ENCODE measurements around the gene NYAP1.

NYAP1 gene

DNA sequence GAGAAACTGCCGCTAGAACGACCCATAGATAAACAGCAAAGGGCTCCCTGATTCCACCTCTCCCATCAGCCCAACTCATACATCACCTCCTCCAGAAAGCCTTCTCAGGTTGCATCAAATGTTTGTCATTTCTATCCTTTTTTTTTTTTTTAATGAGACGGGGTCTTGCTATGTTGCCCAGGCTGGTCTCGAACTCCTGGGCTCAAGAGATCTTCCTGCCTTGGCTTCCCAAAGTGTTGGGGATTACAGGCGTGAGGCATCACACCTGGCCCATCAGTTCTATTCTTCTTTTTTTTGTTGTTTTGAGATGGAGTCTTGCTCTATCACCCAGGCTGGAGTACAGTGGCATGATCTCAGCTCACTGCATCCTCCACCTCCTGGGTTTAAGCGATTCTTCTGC is 26.7 kb upstream of the NYAP1 start:
- no peak for DNase-seq (ENCODE audit: low spot score)

DNA sequence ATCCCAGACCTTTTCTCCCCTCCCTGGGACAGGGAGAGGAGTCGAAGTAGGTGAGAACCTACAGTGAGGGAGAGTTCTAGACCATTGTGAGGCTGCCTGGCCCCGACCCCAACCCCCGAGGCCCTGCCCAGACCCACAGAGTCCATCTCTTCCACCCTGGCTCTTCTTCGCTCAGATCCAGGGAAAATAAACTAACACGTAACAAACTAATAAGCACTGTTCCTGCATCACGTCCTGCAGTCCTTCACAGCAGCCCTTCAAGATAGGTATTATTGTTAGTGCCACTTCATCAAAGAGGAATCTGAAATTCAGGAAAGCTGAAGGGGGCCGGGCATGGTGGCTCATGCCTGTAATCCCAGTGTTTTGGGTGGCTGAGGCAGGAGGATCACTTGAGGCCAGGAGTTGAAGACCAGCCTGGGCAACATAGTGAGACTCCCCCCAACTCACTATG is 19.5 kb upstream of the NYAP1 start, which contains the start of gene SPACDR:
TSS of gene SPACDR (minus strand) at position 51 of the 451 bp plus-strand sequence. CDS start 235 bp downstream, outside the sequence.
- DNase-seq (ENCODE audit: low spot score) = no peak

DNA sequence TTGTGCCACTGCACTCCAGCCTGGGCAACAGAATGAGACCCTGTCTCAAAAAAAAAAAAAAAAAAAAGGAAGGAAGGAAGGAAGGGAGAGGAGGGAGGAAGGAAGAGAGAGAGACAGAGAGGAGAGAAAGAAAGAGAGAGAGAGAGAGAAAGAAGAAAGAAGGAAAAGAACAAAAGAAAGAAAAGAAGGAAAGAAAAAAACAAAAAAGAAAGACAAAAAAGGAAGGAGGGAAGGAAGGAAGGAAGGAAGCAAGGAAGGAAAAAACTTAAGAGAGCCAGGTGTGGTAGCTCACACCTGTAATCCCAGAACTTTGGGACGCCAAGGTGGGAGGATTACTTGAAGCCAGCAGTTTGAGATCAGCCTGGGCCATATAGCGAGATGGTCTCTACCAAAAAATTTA is 18.9 kb upstream of the NYAP1 start:
- no peak for DNase-seq (ENCODE audit: low spot score)

DNA sequence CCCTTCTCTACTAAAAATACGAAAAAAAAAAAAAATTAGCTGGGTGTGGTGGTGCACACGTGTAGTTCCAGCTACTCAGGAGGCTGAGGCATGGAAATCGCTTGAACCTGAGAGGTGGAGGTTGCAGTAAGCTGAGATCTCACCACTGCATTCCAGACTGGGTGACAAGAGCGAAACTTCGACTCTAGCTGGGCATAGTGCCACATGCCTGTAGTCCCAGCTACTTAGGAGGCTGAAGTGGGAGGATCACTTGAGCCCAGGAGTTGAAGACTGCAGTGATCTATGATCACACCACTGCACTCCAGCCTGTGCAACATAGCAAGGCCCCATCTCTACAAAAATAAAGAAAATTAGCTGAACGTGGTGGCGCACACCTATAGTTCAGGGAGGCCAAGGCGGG is 18.4 kb upstream of the NYAP1 start:
- no peak for DNase-seq (ENCODE audit: low spot score)

DNA sequence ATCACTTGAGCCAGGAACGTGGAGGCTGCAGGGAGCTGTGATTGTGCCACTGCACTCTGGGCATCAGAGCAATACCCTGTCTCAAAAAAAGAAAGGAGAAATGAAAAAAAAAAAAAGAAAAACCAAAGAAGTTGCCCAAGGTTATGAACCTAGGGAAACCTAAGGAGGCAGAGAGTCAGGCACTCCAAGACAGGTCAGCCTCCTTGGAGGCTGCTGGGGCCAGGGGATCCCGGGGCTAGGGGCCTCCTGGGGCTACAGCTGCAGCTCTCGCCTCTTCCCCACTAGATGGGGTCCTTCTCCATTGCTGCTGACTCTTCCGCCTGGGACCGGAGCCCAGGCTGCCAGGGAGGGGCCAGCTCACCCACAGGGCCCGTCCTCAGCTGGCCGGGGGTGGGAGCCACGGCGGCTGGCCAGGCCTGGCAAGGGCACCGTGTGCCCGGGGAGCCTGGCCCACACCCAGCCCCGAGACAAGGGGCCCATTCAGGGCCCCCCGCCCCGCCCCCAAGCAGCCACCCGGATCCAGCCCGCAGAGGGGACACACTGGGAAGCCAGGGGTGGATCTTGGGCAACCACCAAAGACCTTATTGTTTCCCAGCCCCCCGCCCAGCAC is 17.9 kb upstream of the NYAP1 start:
- no peak for DNase-seq (ENCODE audit: low spot score)

DNA sequence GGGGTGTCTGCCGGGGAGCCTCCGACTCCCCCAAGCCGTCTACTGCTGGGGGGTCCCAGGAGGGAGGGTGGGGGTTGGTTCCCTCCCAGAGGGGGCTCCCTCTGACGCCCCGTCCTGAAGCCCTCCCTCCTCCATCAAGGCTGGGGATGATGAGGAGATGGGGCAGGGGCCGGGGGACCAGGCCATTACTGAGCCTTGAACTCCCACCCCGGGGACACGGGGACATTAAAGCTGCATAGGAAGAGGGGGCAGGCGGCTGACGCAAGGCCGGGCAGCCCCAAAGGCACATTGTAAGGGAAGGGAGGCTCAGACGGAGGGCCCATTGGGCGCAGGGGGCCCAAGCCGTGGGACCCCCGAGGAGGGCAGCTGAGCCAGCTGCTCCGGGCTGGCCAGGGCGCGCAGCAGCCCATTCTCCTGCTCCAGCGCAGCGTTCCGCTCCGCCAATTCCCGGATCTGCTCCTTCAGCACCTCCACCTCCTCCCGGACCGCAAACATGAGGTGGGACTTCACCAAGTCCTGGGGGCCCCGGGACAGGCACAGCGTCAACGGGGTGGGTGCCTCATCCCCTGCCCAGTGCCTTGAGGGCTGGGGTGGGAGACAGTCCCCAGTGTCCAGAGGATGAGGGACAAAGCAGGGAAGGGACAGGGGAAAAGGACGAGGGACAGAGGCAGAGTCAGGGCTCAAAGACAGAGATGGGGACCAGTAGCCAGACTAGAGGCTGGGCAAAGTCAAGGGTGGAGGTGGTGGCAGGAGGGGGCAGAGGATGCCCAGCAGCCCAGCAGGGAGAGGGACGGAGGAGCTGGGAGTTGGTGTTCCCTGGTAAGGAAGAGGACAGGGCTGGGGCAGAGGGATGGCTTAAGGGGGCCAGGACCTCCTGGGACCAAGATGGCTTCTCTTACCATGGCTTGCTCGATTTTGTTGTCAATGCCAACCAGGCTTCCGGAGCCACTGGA is 16.8 kb upstream of the NYAP1 start:
- DNase-seq (ENCODE audit: low spot score) = no peak

DNA sequence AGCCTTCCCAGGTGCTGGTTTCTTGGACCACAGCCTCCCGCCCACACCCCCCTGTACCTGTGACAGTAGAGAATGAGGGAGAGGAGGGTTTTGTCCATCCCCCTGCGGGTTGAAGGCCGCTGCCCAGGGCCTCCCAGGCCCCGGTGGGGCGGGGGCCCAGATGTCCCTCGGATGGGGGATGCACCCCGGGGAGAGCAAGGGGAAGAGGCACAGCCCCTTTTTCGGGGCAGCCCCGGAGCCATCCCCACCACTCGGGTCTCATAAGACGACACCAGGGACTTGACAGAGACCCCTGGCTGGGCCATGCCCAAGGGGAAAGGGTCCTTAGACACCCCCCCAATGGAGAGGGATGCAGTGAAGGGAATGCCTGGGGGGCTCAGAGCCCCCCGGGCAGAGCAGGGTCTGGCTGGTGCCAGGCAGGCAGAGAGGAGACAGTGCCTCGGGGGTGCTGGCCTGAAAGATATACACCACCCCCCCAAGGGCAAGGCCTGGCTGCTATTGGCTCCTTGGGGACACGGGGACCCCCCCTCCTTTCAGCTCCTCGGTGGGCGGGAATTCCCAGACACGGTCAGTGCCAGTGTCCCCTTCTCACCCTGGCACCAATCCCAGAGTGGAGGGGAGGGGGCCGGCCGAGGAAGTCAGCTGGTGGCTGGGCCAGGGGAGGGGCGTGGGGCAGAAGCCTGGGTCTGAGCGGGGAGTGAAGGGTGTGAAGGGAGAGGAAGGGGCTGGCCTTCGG is 15.9 kb upstream of the NYAP1 start:
- no peak for DNase-seq (ENCODE audit: low spot score)

DNA sequence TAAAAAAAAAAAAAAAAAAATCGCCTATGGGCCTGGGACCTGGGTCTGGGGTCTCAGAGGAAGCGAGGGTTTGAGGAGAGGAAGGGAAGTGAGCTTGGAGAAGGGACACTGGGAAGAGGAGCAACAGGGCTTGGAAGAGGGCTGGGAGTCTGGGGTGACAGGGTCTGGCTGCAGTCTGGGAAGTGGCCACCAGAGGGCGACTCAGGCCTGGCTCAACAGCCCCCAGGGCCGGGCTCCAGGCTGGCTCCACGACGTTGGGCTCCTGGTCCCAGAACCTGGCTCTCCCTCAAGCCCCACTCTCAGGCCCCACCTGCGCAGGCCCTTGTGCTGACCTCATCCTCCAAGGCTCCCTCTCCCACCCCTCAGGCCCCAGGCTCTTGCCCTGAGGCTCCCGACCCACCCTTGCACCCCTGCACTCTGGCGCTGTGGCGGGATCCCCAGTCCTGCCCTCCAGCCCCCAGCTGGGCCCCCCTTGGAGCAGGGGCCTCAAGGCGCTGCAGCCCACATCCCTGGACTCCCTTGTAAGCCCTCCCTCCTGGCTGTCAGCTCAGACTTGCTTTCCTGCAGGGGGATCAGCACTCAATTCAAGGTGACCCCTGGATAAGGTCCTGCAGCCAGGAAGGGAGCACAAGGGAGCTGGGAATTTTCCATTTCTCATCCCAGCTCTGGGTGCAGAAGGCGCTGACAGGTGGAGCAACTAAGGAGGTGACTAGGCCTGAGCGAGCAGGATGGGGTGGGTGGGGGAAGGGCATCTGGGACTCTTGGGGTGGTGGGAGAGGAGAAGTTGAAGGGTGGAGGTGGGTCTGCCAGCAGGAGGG is 14.3 kb upstream of the NYAP1 start:
- DNase-seq (ENCODE audit: low spot score) = peak; percentile 81

DNA sequence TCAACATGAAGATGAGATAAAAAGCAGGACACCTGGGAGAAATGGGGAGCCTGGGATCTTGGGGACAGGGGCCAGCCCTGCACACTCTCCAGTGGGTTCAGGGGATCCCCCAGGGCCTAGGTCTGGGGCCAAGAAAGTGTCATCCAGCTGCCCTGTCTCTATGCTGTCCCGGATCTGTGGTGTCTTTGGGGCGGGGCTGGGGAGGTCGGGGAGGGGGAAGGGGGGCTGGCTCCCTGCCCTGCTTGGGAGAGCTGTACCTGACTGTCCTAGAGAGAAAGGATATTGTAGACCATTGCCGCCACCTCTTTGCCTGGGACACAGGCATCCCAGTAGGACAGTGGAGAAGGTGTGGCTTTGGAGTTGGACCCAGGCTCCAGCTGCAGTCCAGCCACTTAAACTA is 12.7 kb upstream of the NYAP1 start:
- no peak for DNase-seq (ENCODE audit: low spot score)

DNA sequence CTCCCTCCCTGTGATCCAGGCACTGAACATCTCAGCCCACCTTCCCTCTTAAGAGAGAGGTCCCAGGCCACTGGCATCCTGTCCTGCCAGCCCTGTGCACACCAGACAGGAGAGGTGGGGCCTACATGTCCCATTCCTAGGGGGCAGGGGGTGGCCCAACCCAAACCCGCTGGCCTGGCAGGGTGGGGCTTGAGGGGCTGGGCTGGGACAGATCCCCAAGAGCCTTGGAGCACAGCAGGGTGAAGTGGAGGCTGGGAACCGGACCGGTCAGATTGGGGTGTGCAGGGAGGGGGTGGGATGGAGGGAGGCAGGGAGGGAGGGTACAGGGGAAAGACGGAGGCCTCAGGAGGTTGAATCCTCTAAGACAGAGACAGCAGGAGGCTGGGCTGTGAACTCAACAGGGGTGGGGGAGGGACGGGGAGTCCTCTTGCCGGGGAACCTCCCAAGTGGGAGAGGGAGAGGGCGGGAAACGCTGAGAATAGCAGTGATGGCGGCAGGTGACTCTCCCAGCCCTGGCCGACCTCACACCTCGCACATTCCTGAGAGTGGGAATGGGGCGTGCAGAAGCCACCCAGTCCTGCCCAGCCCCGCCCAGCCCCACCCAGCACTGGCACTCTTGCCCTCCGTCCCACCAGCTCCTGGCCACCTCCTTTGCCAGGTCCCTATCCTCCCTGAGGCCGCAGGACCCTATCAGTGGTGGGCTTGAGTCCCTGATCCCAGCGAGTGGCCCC is 11.4 kb upstream of the NYAP1 start:
- no peak for DNase-seq (ENCODE audit: low spot score)

DNA sequence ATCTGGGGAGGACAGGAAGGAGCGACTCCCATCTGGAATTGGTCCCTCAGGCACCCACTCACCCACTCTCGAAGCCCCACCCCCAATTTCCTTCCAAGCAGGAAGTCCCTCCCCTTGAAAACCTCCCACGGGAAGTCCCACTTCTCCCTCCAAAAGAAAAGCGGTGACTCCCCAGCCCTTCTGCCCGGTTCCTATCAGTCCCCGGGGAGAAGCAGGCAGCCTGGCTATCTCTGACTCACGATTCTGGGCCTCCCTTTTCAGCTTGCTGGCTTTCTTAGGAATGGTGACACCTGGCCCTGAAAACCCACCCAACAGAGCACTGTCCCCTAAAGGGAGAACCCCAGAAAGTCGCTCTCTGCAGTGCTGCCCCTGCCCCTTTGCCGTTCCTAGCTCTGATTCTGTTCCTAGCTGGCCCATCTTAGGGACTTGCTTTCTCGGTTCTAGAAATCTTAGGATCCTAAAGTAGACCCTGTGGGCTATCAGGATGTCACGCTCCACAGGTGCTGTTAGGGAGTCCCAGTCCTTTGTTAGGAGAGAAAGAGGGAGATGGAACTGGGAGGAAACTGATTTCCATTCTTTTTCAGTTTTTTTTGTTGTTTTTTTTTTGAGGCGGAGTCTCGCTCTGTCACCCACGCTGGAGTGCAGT is 10.8 kb upstream of the NYAP1 start:
- DNase-seq (ENCODE audit: low spot score) = no peak

DNA sequence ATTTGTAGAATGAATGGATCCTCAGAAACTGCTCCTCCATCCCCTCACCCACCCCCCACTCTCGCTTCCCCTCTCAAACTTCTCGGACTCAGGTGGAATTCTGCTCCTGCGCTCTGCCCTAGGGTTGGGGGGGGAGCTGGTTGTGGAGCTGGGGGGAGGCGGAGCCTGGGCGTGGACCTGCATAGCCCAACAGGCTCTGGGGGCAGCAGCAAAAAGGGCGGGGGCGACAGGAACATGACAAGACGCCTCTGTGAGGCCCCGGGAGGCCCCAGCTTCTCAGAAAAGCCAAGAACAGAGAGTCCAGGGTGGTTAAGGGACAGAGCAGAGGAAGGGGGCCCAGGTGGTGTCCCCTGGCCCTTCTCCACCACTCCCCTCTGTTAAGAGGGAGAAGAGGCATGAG is 8.2 kb upstream of the NYAP1 start:
- no peak for DNase-seq (ENCODE audit: low spot score)

DNA sequence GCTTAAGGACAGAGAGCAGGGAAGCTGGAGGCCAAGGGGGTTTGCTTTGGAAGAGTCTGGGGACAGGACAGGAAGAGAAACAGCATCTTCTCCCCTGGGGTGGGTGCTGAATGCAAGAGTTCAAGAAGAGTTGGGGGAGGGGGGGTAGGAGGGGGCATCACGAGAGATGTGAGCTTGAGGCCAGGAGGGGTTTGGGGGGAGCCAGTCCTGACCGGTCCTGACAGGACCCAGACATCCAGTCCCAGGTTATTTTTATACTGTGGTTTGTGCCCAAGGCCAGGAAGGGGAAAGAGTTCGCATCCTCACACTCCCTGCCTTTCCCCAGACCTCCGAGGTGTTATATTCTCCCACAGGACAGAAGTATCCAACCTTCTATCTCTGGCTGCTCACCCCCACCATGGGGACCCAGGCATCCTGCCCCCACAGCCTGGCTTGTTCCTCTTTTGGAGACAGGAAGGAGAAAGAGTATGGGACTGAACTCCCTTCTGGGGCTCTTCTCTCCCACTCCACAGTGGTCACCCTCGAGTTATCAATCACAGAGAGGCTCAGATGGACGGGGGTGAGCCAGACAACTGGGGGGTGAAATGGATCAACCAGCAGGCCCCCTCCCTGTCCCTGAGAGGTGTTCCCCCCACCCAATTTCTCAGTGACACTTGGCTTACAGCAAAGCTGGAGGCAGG is 7.5 kb upstream of the NYAP1 start:
- no peak for DNase-seq (ENCODE audit: low spot score)

DNA sequence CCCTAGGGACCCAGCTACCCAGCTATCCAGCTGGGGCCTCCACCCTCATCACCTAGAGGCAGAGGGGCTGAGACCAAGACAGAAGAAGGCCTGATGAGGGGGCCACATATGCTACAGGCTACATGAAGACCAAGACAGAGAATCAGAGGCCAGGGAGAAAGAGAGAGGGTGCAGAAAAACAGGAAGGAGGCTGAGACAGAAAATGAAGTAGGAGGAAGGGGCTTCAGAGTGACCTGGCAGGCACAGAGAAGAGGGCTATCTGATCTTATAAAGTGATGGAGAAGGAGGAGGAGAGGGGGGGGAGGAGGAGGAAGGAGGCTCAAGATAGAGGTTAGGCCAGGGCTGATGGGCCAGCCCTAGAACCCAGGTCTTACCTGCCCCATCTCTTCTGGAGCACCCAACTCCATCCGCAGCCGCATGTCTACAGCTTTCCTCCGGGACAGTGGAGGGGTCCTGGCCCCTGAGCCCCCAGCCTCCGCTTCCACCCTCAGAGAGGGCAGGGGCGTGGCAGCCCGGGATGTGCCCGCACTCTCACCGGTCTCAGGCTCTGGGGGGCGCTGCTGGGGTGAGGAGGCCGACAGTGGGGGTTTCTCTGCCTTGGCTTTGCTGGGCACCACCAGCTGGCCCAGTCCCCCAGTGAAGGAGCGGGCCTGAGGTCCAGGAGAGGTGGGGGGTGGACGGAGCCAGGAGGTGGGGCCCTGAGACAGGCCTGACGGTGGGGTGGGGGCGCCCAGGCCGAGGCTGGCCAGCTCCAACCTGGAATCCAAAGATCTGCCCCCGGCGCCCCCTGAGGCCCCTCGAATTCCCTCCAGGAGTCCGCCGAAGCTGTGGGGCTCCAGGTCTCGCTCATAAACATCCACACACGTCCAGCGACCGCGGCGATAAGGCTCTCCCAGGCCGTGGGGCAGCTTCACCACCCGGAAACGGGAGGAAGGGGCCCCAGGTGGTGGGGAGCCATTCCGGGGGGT is 6.5 kb upstream of the NYAP1 start:
- DNase-seq (ENCODE audit: low spot score) = peak; percentile 24

DNA sequence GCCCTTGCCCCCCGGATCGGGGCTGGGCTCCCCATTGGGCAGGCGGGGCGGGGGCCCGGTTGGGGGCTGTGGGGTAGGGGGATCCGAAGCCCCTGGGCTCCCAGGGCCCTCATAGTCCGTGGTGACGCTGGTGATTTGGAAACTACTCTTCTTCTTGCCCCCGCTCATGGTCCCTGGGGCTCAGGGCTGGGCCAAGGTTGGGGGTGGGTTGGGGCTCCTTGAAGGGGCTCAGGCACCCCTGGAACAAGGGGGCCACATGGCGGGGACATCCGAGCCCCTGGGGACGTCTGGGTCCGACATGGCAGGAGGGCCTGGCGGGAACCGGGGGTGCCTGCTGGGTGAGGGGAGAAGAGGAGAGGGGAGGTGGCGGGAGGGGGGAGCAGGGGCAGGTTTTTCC is 5.9 kb upstream of the NYAP1 start:
- no peak for DNase-seq (ENCODE audit: low spot score)

DNA sequence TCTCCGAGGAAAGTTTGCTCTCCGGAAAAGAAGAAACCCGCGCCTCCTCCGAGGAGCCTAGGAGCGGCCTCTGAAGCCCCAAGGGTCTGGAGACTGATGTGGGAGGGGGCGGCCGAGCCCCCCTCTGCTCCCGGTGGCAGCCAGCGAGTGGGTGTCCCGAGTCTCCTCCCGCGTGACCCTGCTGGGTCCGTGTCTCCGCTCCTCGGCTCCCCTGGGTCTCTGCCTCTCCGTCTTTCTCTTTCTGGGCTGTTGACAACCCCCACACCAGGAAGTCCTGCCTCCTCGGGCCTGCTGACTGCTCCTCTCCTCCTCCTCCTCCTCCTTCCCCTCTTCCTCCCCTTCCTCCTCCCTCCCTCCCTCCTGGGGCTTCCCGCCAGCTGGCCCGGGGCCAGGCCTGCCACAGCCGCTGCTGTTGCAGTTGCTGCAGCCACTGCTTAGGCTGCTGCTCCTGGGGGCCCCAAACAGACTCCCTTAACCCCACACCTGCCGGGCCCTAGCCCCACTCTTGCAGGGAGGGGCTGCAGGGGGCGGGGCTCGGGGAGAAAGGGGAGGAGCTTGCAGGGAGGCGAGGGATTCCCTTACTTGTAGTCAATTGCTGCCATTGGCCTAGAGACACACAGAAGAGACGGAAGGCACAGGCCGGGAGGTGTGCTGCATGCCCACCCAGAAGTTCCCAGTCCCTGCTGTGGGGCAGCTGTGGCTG is 4.6 kb upstream of the NYAP1 start, which contains the start of gene TSC22D4:
TSS of gene TSC22D4 (minus strand) at position 257 of the 703 bp plus-strand sequence. CDS start 1,176 bp downstream, outside the sequence.
- peak; percentile 93 for DNase-seq (ENCODE audit: low spot score)

DNA sequence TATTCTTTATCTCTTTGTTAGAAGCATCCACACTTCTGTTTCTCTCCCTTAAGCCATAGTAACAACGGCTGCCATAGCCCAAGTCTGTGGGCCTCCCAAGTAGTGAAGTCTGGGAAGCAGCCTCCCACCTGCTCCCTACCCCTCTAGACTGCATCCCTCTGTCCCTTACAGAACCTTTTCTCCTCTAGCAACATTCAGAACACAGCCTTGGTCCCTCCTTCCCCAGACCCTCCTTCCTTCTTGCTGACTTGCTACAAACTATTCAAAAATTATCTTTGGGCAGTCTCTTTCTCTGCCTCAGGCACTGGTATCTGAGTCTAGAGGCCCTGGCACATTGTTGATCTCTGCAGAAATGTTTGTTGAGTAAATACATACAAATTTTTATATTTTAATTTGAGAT is 2.3 kb upstream of the NYAP1 start:
- DNase-seq (ENCODE audit: low spot score) = no peak

DNA sequence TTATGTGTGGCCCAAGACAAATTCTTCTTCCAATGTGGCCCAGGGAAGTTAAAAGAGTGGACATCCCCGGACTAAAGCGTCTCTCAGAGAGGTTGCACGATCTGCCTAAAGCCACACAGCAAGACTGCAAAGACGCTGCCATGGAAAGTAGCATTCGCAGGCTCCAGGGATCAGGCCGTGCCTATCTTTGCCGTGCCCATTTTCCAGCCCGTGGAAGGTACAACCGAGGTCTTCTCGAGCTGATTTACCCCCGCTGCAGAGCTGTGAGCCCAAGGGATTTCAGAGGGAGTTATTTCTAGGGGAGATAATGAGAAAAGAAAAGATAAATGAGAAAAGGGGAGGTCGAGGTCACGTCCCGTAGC is 1.0 kb upstream of the NYAP1 start:
- DNase-seq (ENCODE audit: low spot score) = no peak

Data from CD4-positive, alpha-beta T cell treated with Interleukin-2 at 100 ng/mL for 4 hours (primary cell).